Astrocyte of the spinal cord (primary cell): ENCODE results near the gene BAX.
A peak's percentile ranks its signal among the peaks of the same experiment; 100 is the strongest.

Experiments
- DNase-seq: peaks from one replicate; pipeline ENCODE4 v3.0.0; 2011; ENCODE audit warnings: low read depth, low spot score
- H3K4me3 ChIP-seq: 2 replicates; pipeline ENCODE4 v1.5.1; 2011; ENCODE audit warnings: low read depth, mild to moderate bottlenecking, low read length, moderate library complexity
- in situ Hi-C: cut with HindIII; loops from 2 replicates; pipeline ENCODE4 v1.10.0; 2017; ENCODE audit warnings: low sequenced_read_pairs
- TF ChIP-seq, protein P1 (sequence below): IDR thresholded peaks from 2 replicates; pipeline ENCODE4 v1.5.1; 2012; ENCODE audit warnings: low read depth, mild to moderate bottlenecking, low read length, inconsistent platforms

Gene BAX

DNA sequence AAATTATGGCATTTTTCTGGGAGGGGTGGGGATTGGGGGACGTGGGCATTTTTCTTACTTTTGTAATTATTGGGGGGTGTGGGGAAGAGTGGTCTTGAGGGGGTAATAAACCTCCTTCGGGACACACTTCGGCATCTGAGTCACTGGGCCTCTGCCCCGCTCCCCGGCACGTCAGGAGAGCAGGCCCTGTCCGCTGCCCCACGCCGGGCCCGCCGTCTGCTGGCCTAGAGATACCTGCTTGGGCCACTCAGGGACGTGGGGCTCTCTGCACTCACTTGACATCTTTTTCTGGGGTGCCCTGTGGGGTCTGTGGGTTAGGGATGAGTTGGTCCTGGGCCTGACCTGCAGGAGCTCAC lies 7.0 kb downstream of the BAX start:
- DNase-seq = no peak
- in situ Hi-C loops = no loop called here
- no peak overlapping the region for H3K4me3 ChIP-seq
- TF ChIP-seq, protein P1, sequence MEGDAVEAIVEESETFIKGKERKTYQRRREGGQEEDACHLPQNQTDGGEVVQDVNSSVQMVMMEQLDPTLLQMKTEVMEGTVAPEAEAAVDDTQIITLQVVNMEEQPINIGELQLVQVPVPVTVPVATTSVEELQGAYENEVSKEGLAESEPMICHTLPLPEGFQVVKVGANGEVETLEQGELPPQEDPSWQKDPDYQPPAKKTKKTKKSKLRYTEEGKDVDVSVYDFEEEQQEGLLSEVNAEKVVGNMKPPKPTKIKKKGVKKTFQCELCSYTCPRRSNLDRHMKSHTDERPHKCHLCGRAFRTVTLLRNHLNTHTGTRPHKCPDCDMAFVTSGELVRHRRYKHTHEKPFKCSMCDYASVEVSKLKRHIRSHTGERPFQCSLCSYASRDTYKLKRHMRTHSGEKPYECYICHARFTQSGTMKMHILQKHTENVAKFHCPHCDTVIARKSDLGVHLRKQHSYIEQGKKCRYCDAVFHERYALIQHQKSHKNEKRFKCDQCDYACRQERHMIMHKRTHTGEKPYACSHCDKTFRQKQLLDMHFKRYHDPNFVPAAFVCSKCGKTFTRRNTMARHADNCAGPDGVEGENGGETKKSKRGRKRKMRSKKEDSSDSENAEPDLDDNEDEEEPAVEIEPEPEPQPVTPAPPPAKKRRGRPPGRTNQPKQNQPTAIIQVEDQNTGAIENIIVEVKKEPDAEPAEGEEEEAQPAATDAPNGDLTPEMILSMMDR = no peak

DNA sequence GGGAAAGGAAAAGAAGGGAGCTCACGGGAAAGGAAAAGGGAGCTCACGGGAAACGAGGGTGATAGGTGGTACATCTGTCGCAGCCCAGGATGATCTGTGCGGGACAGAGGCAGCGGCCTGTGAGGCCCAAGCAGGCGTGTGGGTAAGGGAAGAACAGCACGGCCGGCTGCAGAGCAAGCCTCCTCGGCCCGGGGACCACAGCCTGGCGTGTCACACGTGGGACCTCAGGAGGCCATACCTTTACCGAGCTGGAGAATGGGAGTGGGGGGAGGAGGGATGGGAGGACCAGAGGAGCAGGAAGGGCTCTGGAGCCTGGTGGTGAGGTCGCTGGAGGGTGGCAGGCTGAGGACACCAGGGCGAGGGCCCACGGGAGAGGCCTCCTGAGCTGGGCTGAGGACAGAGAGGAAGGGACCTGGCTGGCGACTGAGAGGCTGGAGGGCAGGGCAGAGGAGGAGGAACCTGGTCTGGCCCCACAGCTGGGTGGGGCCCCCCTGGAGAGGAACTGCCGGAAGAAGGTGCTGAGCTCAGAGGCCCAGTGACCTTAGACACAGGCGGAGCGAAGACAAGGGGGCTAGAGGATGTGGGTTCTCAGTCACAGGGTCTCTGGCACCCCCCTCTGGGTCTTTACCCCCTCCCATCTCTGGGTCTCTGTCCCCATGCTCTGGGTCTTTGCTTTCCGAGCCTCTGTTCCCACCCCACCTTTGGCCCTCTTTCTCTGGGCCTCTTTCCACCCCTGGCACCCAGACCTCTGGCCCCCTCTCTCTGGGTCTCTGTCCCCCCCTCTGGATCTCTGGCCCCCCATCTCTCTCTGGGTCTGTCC lies 7.6 kb downstream of the BAX start:
- TF ChIP-seq, protein P1 = no peak
- no peak overlapping the region for H3K4me3 ChIP-seq
- in situ Hi-C loops = no loop called here
- DNase-seq = no peak

DNA sequence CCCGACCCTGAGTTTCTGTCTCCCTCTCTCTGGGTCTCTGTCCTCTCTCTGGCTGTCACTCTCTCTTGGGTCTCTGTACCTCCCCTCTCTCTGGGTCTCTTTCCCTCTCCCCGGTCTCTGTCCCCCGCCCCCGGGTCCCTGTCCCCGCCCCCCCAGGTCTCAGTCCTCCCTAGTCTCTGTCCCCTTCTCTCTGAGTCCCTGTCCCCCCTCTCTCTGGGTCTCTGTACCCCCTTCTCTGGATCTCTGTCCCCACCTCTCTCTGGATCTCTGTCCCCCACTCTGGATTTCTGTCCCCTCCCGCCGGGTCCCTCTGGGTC lies 8.1 kb downstream of the BAX start:
- TF ChIP-seq, protein P1 = no peak
- no peak overlapping the region for H3K4me3 ChIP-seq
- in situ Hi-C loops = no loop called here
- DNase-seq = no peak

DNA sequence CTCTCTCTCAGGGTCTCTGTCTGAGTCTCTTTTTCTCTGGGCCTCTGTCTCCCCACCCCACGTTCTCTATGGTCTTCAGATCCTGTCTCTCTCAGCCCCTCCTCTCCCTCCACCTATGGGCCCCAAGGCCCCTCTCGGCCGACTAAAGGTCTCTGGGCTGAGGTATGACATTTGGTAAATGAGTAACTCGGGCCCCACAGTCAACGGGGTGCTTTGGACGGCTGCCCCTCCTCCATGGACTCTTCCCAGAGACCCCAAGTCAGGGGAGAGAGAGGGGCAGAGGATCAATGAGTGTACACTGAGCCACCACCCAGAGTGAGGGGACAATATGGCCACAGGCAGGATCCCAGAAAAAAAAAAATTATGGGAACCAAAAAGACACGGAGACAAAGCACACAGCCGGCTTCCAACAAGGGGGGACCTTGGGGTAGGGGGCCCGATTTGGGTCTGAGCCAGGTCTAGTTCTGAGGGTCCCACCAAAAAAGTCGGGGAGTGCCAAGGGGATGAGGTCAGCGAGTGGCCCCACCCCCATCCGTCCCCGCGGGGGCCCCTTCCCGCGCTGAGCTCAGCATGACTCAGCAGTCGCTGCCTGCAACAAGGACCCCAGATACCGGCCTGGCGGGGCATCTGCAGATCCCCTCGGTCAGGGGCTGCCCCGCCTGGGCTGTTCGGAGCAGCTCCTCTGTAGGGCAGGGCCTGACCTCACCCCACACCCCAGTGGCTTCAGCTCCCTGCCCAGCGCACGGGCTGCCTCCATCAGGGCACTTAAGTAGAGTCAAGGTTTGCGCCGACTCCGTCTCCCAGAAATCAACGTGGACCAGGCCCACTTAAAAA lies 8.9 kb downstream of the BAX start:
- H3K4me3 ChIP-seq = no peak overlapping the region
- peak; percentile 65 for DNase-seq
- in situ Hi-C loops = no loop called here
- TF ChIP-seq, protein P1 = no peak

DNA sequence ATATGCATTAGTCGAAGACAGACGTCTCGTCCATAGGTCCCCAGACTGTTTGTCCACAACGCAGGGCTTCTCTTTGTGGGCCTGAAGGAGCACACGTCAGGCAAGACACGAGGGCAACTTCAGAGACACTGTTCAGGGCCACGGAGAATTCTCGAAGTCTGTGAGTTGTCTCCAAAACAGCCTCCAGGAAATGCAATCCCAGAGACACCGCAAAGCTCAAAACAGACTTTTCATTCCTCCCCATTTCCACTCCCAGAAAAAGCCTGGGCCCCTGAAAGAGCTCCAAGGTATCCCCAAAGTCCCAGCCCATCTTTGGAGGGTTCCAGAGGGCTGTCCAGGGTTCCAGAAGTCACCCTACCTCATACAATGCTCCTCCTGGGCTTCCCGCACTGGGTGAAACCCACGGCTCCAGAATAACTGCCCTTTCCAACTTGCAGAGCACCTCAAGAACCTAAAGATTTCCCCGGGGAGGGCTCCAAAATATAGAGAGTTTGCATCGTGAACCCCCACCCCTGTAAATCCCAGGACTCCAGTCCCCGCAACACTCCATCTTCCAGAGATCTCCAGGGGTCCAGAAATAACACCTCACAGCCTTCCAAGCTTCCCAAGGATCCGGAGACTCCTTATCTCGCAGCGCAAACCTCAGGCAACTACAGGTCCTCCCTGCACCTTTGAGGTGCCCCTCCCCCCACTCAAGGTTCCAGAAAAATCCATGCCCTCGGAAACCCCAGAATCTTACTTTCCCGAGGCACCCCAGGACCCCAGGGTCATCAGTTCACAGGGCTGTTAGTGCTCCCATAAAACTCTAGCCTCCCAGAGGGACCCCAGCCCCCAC lies 9.7 kb downstream of the BAX start:
- TF ChIP-seq, protein P1 = no peak
- in situ Hi-C loops = no loop called here
- no peak overlapping the region for H3K4me3 ChIP-seq
- DNase-seq = no peak

DNA sequence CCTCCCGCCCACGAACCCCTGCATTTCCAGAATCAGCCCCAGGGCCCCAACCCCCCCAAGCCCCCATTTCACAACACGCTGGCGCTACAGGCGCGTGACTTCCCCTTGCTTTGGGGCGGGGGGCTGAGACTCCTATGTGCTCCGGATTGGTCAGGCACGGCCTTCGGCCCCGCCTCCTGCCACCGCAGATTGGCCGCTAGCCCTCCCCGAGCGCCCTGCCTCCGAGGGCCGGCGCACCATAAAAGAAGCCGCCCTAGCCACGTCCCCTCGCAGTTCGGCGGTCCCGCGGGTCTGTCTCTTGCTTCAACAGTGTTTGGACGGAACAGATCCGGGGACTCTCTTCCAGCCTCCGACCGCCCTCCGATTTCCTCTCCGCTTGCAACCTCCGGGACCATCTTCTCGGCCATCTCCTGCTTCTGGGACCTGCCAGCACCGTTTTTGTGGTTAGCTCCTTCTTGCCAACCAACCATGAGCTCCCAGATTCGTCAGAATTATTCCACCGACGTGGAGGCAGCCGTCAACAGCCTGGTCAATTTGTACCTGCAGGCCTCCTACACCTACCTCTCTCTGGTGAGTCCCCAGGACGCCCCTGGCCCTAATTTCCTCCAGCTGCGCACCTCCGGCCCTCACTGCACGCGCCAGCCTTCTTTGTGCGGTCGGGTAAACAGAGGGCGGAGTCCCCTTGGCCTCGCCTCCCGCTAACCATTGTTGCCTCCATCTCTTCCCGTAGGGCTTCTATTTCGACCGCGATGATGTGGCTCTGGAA lies 10.5 kb downstream of the BAX start, which contains the start of gene FTL:
FTL (plus strand) TSS at position 270 of the 766 bp plus-strand sequence; CDS start at position 469, 199 bp downstream.
- TF ChIP-seq, protein P1 = no peak
- in situ Hi-C loops = no loop called here
- DNase-seq = peak; percentile 95
- H3K4me3 ChIP-seq = peak within 1 kb of the TSS; percentile 92
